ENCODE data around the gene ZC3H8.

GRCh38 chr2:112243233-112243632 lies 11.6 kb downstream of the ZC3H8 start:
- TF ChIP-seq CTCF (IDR thresholded peaks at IDR 0.05), result no peak
- TF ChIP-seq POLR2A (IDR thresholded peaks at IDR 0.05), result no peak
